SK-N-SH treated with all-trans-retinoic acid at 6 μM for 48 hours (cell line): Measurements from ENCODE around the gene PAQR8.

Experiments used
- ATAC-seq: fragments of 200-7000 bp; cut with Tn5 transposase; 3 replicates; pipeline ENCODE4 v1.9.1; 2020; ENCODE audit warnings: mild to moderate bottlenecking, moderate library complexity
- ARNTL ChIP-seq: fragments of 450-650 bp; formaldehyde crosslinking; IDR thresholded peaks from 2 replicates; pipeline ENCODE4 v1.5.0; 2020; ENCODE audit warnings: low read depth, mild to moderate bottlenecking, moderate library complexity, borderline replicate concordance
- BACH2 ChIP-seq: fragments of 250-450 bp; sonication (Bioruptor Pico); IDR thresholded peaks from 2 replicates; pipeline ENCODE4 v1.9.0; 2021; ENCODE audit warnings: mild to moderate bottlenecking, borderline replicate concordance
- CSDC2 ChIP-seq: fragments of 250-450 bp; sonication (Bioruptor Pico); IDR thresholded peaks from 2 replicates; pipeline ENCODE4 v1.5.0; 2020; ENCODE audit warnings: mild to moderate bottlenecking, moderate library complexity
- ESRRG ChIP-seq: fragments of 250-450 bp; sonication (Bioruptor Pico); IDR thresholded peaks from 2 replicates; pipeline ENCODE4 v1.6.1; 2021; ENCODE audit warnings: mild to moderate bottlenecking
- ISL1 ChIP-seq: fragments of 250-450 bp; sonication (Bioruptor Pico); IDR thresholded peaks from 2 replicates; pipeline ENCODE4 v2.1.2; 2022; ENCODE audit warnings: mild to moderate bottlenecking, moderate library complexity
- OSR1 ChIP-seq: fragments of 250-450 bp; sonication (Bioruptor Pico); IDR thresholded peaks from 2 replicates; pipeline ENCODE4 v1.8.0; 2022; ENCODE audit warnings: moderate library complexity, mild to moderate bottlenecking, inconsistent platforms
- PPARA ChIP-seq: fragments of 250-450 bp; sonication (Bioruptor Pico); IDR thresholded peaks from 2 replicates; pipeline ENCODE4 v1.5.0; 2020; ENCODE audit warnings: mild to moderate bottlenecking, borderline replicate concordance
- RARB ChIP-seq: fragments of 250-450 bp; sonication (Bioruptor Pico); IDR thresholded peaks from 2 replicates; pipeline ENCODE4 v1.8.0; 2021; ENCODE audit warnings: mild to moderate bottlenecking, moderate library complexity
- SNAI2 ChIP-seq: fragments of 250-450 bp; sonication (Bioruptor Pico); IDR thresholded peaks from 2 replicates; pipeline ENCODE4 v1.5.0; 2020; ENCODE audit warnings: mild to moderate bottlenecking, moderate library complexity
- TCF4 ChIP-seq: fragments of 250-450 bp; sonication (Bioruptor Pico); IDR thresholded peaks from 2 replicates; pipeline ENCODE4 v1.8.0; 2021; ENCODE audit warnings: mild to moderate bottlenecking, moderate library complexity, borderline replicate concordance
- TOX ChIP-seq: fragments of 250-450 bp; sonication (Bioruptor Pico); IDR thresholded peaks from 2 replicates; pipeline ENCODE4 v1.8.0; 2021; ENCODE audit warnings: mild to moderate bottlenecking, moderate library complexity, borderline replicate concordance
- ZC3H10 ChIP-seq: fragments of 250-450 bp; sonication (Bioruptor Pico); IDR thresholded peaks from 2 replicates; pipeline ENCODE4 v1.5.1; 2021; ENCODE audit warnings: mild to moderate bottlenecking, moderate library complexity
- ZNF565 ChIP-seq: fragments of 450-650 bp; formaldehyde crosslinking; conservative IDR thresholded peaks from 2 replicates; pipeline ENCODE4 v1.5.0; 2020; ENCODE audit warnings: low read depth, mild to moderate bottlenecking, moderate library complexity
- ZNF70 ChIP-seq: fragments of 450-650 bp; formaldehyde crosslinking; IDR thresholded peaks from 2 replicates; pipeline ENCODE4 v1.5.0; 2020; ENCODE audit warnings: mild to moderate bottlenecking, moderate library complexity
- ZNF8 ChIP-seq: fragments of 450-650 bp; formaldehyde crosslinking; IDR thresholded peaks from 2 replicates; pipeline ENCODE4 v1.5.0; 2020; ENCODE audit warnings: mild to moderate bottlenecking, moderate library complexity
- TF ChIP-seq, protein P1 (sequence below): fragments of 250-450 bp; sonication (Bioruptor Pico); IDR thresholded peaks from 2 replicates; pipeline ENCODE4 v1.8.0; 2021; ENCODE audit warnings: low read depth, mild to moderate bottlenecking, moderate library complexity, borderline replicate concordance
- TF ChIP-seq, protein P2 (sequence below): fragments of 250-450 bp; sonication (Bioruptor Pico); IDR thresholded peaks from 2 replicates; pipeline ENCODE4 v1.8.0; 2020; ENCODE audit warnings: mild to moderate bottlenecking, moderate library complexity, borderline replicate concordance
- TF ChIP-seq, protein P3 (sequence below): fragments of 250-450 bp; sonication (Bioruptor Pico); IDR thresholded peaks from 2 replicates; pipeline ENCODE4 v1.5.1; 2021; ENCODE audit warnings: mild to moderate bottlenecking, moderate library complexity
- TF ChIP-seq, protein P4 (sequence below): fragments of 250-450 bp; sonication (Bioruptor Pico); IDR thresholded peaks from 2 replicates; pipeline ENCODE4 v1.5.1; 2020; ENCODE audit warnings: low read depth, mild to moderate bottlenecking, moderate library complexity
- TF ChIP-seq, protein P5 (sequence below): fragments of 250-450 bp; sonication (Bioruptor Pico); IDR thresholded peaks from 2 replicates; pipeline ENCODE4 v1.5.0; 2020; ENCODE audit warnings: mild to moderate bottlenecking, moderate library complexity

The PAQR8 gene

DNA sequence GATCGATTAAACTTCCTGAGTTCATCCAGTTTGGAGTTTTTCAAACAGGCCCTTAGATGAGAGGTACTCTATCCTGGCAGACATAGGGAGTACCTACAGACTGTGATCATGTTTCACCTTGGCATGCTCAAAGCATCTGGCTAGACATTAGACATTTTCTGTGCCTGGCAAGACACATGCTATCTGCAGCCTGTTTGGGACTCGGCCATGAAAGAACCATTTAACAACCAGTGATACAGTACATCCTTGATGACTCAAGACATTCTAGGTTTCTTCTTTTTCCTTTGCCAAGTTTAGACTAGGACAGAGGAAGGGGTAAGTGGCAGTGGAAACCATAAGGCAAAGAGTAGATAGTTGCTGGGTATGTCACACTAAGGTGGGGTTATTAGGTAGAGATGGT lies 15.4 kb upstream of the PAQR8 start:
- TF ChIP-seq, protein P1, sequence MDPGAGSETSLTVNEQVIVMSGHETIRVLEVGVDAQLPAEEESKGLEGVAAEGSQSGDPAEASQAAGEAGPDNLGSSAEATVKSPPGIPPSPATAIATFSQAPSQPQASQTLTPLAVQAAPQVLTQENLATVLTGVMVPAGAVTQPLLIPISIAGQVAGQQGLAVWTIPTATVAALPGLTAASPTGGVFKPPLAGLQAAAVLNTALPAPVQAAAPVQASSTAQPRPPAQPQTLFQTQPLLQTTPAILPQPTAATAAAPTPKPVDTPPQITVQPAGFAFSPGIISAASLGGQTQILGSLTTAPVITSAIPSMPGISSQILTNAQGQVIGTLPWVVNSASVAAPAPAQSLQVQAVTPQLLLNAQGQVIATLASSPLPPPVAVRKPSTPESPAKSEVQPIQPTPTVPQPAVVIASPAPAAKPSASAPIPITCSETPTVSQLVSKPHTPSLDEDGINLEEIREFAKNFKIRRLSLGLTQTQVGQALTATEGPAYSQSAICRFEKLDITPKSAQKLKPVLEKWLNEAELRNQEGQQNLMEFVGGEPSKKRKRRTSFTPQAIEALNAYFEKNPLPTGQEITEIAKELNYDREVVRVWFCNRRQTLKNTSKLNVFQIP (CRISPR knock-in tag) = no peak
- TF ChIP-seq RARB (CRISPR knock-in tag) (no peak), ESRRG (CRISPR knock-in tag) (no peak), CSDC2 (CRISPR knock-in tag) (no peak)
- TF ChIP-seq, protein P2, sequence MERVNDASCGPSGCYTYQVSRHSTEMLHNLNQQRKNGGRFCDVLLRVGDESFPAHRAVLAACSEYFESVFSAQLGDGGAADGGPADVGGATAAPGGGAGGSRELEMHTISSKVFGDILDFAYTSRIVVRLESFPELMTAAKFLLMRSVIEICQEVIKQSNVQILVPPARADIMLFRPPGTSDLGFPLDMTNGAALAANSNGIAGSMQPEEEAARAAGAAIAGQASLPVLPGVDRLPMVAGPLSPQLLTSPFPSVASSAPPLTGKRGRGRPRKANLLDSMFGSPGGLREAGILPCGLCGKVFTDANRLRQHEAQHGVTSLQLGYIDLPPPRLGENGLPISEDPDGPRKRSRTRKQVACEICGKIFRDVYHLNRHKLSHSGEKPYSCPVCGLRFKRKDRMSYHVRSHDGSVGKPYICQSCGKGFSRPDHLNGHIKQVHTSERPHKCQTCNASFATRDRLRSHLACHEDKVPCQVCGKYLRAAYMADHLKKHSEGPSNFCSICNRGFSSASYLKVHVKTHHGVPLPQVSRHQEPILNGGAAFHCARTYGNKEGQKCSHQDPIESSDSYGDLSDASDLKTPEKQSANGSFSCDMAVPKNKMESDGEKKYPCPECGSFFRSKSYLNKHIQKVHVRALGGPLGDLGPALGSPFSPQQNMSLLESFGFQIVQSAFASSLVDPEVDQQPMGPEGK (CRISPR knock-in tag) = no peak
- TF ChIP-seq, all 23 proteins: peak for 0
- ATAC-seq = peak; percentile 51

DNA sequence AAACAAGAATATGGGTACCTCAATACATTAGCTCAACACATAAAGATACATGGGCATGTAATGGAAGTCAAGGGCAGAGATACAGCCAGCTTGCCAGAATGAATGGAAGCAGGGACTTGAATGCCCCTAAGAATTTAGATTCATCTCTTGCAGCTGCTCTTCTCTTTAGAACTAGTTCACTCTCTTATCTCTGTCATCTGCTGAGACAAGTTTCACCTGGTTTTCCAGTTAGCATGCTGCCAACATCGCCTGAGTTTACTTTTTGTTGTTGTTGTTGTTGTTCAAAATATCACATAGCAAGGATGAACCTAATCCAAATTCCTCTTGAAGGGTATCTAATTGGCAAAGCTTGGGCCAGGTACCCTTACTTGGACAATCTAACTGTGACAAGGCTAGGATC lies 14.1 kb upstream of the PAQR8 start:
- no peak for ATAC-seq
- no peak for TF ChIP-seq BACH2 (CRISPR knock-in tag)
- TF ChIP-seq SNAI2 (CRISPR knock-in tag) = no peak
- no peak for TF ChIP-seq ISL1 (CRISPR knock-in tag)
- TF ChIP-seq OSR1 (CRISPR knock-in tag) = no peak
- TF ChIP-seq, protein P3, sequence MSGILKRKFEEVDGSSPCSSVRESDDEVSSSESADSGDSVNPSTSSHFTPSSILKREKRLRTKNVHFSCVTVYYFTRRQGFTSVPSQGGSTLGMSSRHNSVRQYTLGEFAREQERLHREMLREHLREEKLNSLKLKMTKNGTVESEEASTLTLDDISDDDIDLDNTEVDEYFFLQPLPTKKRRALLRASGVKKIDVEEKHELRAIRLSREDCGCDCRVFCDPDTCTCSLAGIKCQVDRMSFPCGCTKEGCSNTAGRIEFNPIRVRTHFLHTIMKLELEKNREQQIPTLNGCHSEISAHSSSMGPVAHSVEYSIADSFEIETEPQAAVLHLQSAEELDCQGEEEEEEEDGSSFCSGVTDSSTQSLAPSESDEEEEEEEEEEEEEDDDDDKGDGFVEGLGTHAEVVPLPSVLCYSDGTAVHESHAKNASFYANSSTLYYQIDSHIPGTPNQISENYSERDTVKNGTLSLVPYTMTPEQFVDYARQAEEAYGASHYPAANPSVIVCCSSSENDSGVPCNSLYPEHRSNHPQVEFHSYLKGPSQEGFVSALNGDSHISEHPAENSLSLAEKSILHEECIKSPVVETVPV (CRISPR knock-in tag) = no peak
- no peak for TF ChIP-seq ZNF70
- TF ChIP-seq RARB (CRISPR knock-in tag) = no peak
- TF ChIP-seq ZNF565 (CRISPR knock-in tag) = no peak
- TF ChIP-seq, protein P4, sequence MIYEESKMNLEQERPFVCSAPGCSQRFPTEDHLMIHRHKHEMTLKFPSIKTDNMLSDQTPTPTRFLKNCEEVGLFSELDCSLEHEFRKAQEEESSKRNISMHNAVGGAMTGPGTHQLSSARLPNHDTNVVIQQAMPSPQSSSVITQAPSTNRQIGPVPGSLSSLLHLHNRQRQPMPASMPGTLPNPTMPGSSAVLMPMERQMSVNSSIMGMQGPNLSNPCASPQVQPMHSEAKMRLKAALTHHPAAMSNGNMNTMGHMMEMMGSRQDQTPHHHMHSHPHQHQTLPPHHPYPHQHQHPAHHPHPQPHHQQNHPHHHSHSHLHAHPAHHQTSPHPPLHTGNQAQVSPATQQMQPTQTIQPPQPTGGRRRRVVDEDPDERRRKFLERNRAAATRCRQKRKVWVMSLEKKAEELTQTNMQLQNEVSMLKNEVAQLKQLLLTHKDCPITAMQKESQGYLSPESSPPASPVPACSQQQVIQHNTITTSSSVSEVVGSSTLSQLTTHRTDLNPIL = no peak
- no peak for TF ChIP-seq PPARA (CRISPR knock-in tag)
- TF ChIP-seq, protein P1 (CRISPR knock-in tag) = no peak
- TF ChIP-seq TCF4 (CRISPR knock-in tag) = no peak
- TF ChIP-seq TOX (CRISPR knock-in tag) = no peak
- TF ChIP-seq ARNTL = no peak
- no peak for TF ChIP-seq CSDC2 (CRISPR knock-in tag)
- TF ChIP-seq ZNF8 = no peak
- TF ChIP-seq, protein P5, sequence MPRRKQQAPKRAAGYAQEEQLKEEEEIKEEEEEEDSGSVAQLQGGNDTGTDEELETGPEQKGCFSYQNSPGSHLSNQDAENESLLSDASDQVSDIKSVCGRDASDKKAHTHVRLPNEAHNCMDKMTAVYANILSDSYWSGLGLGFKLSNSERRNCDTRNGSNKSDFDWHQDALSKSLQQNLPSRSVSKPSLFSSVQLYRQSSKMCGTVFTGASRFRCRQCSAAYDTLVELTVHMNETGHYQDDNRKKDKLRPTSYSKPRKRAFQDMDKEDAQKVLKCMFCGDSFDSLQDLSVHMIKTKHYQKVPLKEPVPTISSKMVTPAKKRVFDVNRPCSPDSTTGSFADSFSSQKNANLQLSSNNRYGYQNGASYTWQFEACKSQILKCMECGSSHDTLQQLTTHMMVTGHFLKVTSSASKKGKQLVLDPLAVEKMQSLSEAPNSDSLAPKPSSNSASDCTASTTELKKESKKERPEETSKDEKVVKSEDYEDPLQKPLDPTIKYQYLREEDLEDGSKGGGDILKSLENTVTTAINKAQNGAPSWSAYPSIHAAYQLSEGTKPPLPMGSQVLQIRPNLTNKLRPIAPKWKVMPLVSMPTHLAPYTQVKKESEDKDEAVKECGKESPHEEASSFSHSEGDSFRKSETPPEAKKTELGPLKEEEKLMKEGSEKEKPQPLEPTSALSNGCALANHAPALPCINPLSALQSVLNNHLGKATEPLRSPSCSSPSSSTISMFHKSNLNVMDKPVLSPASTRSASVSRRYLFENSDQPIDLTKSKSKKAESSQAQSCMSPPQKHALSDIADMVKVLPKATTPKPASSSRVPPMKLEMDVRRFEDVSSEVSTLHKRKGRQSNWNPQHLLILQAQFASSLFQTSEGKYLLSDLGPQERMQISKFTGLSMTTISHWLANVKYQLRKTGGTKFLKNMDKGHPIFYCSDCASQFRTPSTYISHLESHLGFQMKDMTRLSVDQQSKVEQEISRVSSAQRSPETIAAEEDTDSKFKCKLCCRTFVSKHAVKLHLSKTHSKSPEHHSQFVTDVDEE (CRISPR knock-in tag) = no peak

DNA sequence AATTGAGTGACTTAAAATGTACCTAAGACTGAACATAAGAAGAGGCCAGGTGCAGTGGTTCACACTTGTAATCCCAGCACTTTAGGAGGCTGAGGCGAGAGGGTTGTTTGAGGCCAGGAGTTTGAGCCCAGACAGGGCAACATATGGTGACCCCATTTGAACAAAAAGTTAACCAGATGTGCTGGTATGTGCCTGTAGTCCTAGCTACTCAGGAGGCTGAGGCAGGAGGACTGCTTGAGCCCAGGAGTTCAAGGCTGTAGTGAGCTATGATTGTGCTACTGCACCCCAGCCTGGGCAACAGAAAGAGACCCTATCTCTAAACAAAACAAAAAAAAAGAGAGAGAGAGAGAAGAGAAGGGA lies 10.1 kb upstream of the PAQR8 start:
- no peak for ATAC-seq
- TF ChIP-seq, protein P1 (CRISPR knock-in tag) = no peak
- no peak for TF ChIP-seq ZNF70
- no peak for TF ChIP-seq ZC3H10 (CRISPR knock-in tag)
- TF ChIP-seq ARNTL = no peak
- TF ChIP-seq, protein P2 (CRISPR knock-in tag) = no peak
- no peak for TF ChIP-seq PPARA (CRISPR knock-in tag)
- no peak for TF ChIP-seq ZNF8
- no peak for TF ChIP-seq TCF4 (CRISPR knock-in tag)
- no peak for TF ChIP-seq ESRRG (CRISPR knock-in tag)
- TF ChIP-seq TOX (CRISPR knock-in tag) = no peak
- no peak for TF ChIP-seq RARB (CRISPR knock-in tag)
- TF ChIP-seq, protein P3 (CRISPR knock-in tag) = no peak
- no peak for TF ChIP-seq CSDC2 (CRISPR knock-in tag)
